Upper lobe of left lung (tissue), 6 donors: ENCODE data around the gene FLNB. TPM values are rescaled to one million over a fixed set of nuclear protein-coding genes. Genes with fewer than 3 reads are reported as not detected.
A peak's percentile ranks its signal among the peaks of the same experiment; 100 is the strongest.

Experiments
- ATAC-seq, 2 donors: fragments of 200-7000 bp; cut with Tn5 transposase; one replicate each; pipeline ENCODE4 v1.9.1; 2022; ENCODE audit warnings: mild to moderate bottlenecking in 2 of 2, moderate library complexity in 2 of 2; ENCODE audit not compliant: low FRiP score in 2 of 2
- DNase-seq, 2 donors: peaks; one replicate each; pipeline ENCODE4 v3.0.0-alpha.2; 2019 to 2020
- H3K27ac ChIP-seq, 4 donors: fragments of 200-600 bp; sonication (generic); one replicate each; pipeline ENCODE4 v1.5.1; 2016 to 2019
- H3K27me3 ChIP-seq, 4 donors: fragments of 200-600 bp; sonication (generic); one replicate each; pipeline ENCODE4 v1.5.1; 2017 to 2019
- H3K36me3 ChIP-seq, 4 donors: fragments of 200-600 bp; sonication (generic); one replicate each; pipeline ENCODE4 v1.5.1; 2016 to 2019
- H3K4me1 ChIP-seq, 4 donors: fragments of 200-600 bp; sonication (generic); one replicate each; pipeline ENCODE4 v1.5.1; 2018 to 2019
- H3K4me3 ChIP-seq, 4 donors: fragments of 200-600 bp; sonication (generic); one replicate each; pipeline ENCODE4 v1.5.1; 2017 to 2019; ENCODE audit warnings: mild to moderate bottlenecking in 2 of 4, moderate library complexity in 1 of 4
- H3K9me3 ChIP-seq, 4 donors: fragments of 200-600 bp; sonication (generic); one replicate each; pipeline ENCODE4 v1.5.1; 2018 to 2019
- EP300 ChIP-seq, 4 donors: sonication (generic); formaldehyde crosslinking; IDR thresholded peaks; one replicate each; pipeline ENCODE4 v1.5.1; 2017; ENCODE audit warnings: antibody characterized with exemption in 4 of 4, control low read depth in 2 of 4
- POLR2A ChIP-seq, 4 donors: fragments of 450-650 bp; IDR thresholded peaks; one replicate each; pipeline ENCODE4 v1.5.1; 2016 to 2017; ENCODE audit warnings: antibody characterized with exemption in 4 of 4, mild to moderate bottlenecking in 2 of 4
- POLR2AphosphoS5 ChIP-seq, 2 donors: sonication (generic); formaldehyde crosslinking; IDR thresholded peaks; one replicate each; pipeline ENCODE4 v1.5.1; 2017; ENCODE audit warnings: antibody characterized with exemption in 2 of 2
- WGBS, 2 donors: methylation state at CpG; one replicate each; pipeline ENCODE4 v1.1.5; 2017 to 2018; 5-methylcytosine and 5-hydroxymethylcytosine counted together
- total RNA-seq, 6 donors: library from RNA; depleted of rRNA in 4 of 6; stranded (reverse); fragments of >200 nt in 4 of 6; gene quantifications; one replicate each; pipeline versions ENCODE4 v1.1.0 to v1.2.1, GENCODE V29; 2016 to 2021
- TF ChIP-seq, protein P1 (sequence below), 6 experiments: fragments of 450-650 bp in 4 of 6; fragments of 200-600 bp in 2 of 6; sonication (generic) in 2 of 6; IDR thresholded peaks; one replicate each; pipeline ENCODE4 v1.5.1; 2016 to 2019; ENCODE audit warnings: antibody characterized with exemption in 6 of 6
- donor health status: DM: no; HTN: no; CAD: no; lungs with moderate emphysema.
- donor health status: DM: no; HTN: yes; CAD: no; lungs with severe emphysema.

Gene FLNB
- total RNA-seq, 6 donors from 2014 or later = 101 to 193 (median 127) TPM

DNA sequence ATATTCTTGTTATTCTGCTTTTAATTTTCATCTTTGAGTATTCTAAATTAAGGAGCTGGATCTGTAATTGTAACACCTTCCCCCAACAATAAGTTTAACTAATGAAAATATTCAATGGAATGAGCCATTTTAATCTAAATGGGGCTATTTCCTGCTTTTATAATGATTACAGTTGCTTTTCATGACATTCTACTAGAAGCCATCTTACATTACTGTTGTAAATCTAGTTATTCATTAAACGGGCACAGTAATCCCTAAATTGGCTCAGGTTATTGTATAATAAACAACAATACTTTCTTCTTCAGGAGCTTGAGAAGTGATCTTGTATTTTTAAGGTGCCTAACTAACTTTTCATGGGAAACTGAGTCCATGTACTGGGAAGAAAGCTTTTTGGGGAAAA is 8.5 kb downstream of the FLNB start:
- peak overlapping the region in 1 of 4 donors; percentile 8 for H3K27ac ChIP-seq
- ATAC-seq = no peak
- WGBS, 2 donors = 63 to 82% methylated on average over 1 of the region's 1 CpG
- no peak for DNase-seq
- TF ChIP-seq POLR2AphosphoS5 (IDR thresholded peaks at IDR 0.05) = no peak
- TF ChIP-seq EP300 (IDR thresholded peaks at IDR 0.05) = no peak
- TF ChIP-seq POLR2A (IDR thresholded peaks at IDR 0.05) = no peak
- TF ChIP-seq, protein P1, sequence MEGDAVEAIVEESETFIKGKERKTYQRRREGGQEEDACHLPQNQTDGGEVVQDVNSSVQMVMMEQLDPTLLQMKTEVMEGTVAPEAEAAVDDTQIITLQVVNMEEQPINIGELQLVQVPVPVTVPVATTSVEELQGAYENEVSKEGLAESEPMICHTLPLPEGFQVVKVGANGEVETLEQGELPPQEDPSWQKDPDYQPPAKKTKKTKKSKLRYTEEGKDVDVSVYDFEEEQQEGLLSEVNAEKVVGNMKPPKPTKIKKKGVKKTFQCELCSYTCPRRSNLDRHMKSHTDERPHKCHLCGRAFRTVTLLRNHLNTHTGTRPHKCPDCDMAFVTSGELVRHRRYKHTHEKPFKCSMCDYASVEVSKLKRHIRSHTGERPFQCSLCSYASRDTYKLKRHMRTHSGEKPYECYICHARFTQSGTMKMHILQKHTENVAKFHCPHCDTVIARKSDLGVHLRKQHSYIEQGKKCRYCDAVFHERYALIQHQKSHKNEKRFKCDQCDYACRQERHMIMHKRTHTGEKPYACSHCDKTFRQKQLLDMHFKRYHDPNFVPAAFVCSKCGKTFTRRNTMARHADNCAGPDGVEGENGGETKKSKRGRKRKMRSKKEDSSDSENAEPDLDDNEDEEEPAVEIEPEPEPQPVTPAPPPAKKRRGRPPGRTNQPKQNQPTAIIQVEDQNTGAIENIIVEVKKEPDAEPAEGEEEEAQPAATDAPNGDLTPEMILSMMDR (IDR thresholded peaks at IDR 0.05) = no peak
- no peaks in the 10 kb centered on the region for H3K27me3 ChIP-seq
- no peaks in the 10 kb centered on the region for H3K36me3 ChIP-seq
- H3K4me3 ChIP-seq = no peak overlapping the region
- peaks cover 26 to 41% (median 31%) of the 10 kb centered on the region in 4 donors for H3K4me1 ChIP-seq
- H3K9me3 ChIP-seq = no peaks in the 10 kb centered on the region

DNA sequence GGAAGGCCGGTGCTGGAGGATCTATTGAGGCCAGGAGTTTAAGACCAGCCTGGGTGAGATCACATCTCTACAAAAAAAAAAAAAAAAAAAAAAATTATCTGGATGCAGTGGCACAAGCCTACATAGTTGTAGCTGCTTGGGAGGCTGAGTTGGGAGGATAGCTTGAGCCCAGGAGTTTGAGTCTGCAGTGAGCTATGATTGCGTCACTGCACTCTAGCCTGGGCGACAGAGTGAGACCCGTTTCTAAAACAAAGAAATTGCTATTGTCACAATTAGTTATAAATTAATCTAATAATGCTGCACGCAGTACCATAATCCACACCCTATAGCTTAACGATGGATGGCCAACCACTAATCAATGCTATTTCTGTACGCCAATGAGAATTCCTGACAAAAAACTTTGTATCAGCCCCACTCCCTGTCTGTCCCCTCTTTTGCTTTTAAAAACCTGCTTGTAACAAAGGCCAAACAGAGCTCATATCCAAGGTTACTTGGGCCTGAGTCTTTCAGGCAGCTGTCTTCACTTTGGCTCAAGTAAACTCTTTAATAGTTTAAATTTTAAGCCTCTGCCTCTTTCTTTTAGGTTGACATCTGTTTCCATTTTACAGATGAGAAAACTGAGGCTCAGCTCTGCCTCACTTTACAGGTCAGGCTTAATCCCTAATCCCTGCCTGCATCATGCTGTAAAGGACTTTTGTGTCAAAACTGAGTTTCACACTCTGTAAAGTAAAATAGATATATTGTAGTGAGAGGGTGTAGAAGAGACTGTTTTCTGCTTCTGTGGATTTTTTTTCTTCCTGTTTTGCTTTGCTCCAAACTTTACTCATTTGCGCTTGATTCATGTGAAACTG is 10.9 kb downstream of the FLNB start:
- Histone ChIP-seq H3K4me3 (no peak overlapping the region), H3K27ac (peak overlapping the region in 2 of 4 donors; percentile 66 to 75), H3K4me1 (peaks cover 14 to 35% (median 21%) of the 10 kb centered on the region in 4 donors), H3K9me3 (no peaks in the 10 kb centered on the region), H3K27me3 (no peaks in the 10 kb centered on the region), H3K36me3 (no peaks in the 10 kb centered on the region)
- 88% methylated on average over 8 of the region's 8 CpGs for WGBS, 2 donors
- ATAC-seq (no peak), DNase-seq (no peak)
- TF ChIP-seq, protein P1 (IDR thresholded peaks at IDR 0.05) = no peak
- no peak for TF ChIP-seq POLR2A (IDR thresholded peaks at IDR 0.05)
- no peak for TF ChIP-seq EP300 (IDR thresholded peaks at IDR 0.05)
- no peak for TF ChIP-seq POLR2AphosphoS5 (IDR thresholded peaks at IDR 0.05)

DNA sequence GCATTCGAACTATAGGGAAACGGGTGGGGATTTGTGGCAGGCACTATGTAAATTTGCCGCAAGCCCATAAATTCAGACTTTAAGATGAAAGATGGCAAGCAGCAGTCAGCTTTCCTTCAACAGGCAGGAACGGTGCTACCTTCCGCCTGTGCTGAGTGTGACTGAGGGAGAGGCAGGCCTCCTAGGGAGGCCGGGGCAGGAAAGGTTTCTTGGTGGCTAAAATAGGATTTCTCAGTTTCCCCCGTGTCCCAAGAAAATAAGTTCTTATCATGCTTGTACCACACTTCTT is 12.5 kb downstream of the FLNB start:
- no peaks in the 10 kb centered on the region for H3K36me3 ChIP-seq
- H3K4me1 ChIP-seq = peaks cover 9 to 30% (median 21%) of the 10 kb centered on the region in 4 donors
- ATAC-seq (no peak), DNase-seq (no peak)
- no peaks in the 10 kb centered on the region for H3K27me3 ChIP-seq
- H3K27ac ChIP-seq = peak overlapping the region; percentile 66 to 75 (median 72)
- TF ChIP-seq POLR2AphosphoS5 (IDR thresholded peaks at IDR 0.05) (no peak), EP300 (IDR thresholded peaks at IDR 0.05) (no peak), POLR2A (IDR thresholded peaks at IDR 0.05) (no peak)
- TF ChIP-seq, protein P1 (IDR thresholded peaks at IDR 0.05) = no peak
- H3K9me3 ChIP-seq = no peaks in the 10 kb centered on the region
- no peak overlapping the region for H3K4me3 ChIP-seq
- WGBS, 2 donors = 58 to 61% methylated on average over 7 of the region's 7 CpGs

DNA sequence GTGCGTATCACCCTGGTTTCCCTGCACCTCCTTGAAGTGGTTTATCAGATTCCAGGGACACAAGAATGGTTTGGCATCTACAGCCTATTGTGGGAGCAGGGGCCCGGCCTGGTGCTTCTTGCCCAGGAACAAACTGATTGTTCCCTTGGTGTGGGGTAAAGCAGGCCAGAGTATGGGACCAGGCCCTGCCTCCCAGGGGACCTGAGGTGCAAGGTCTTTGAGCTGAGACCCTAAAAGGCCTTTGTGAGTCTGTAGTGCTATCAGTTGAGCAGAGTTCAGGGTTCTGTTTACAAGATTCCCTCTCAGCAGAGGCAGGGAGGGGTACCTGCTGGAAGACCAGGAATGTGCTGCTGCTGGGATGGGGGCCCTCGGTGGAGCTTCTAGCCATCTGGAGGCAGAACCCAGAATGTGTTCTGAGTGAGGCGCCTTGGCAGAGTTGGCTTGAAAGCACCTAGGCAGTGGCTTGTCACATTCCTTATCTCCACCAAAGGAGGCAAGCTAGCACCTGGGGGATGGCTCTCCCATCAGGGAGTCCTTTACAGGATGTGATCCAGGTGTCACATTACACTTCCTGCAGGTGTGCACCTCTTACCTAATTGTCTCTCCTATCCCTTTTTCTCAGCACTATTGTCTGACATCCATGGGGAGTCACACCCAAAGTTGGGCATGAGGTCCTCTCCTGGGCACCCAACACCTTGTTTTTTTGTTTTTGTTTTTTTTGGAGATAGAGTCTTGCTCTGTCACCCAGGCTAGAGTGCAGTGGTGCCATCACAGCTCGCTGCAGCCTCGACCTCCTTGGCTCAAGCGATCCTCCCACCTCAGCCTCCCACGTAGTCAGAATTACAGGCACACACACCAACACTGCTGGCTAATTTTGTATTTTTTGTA is 13.1 kb downstream of the FLNB start:
- H3K9me3 ChIP-seq = no peaks in the 10 kb centered on the region
- H3K36me3 ChIP-seq = no peaks in the 10 kb centered on the region
- H3K27ac ChIP-seq = peak overlapping the region; percentile 66 to 75 (median 72)
- DNase-seq = no peak
- 71 to 75% methylated on average over 7 to 8 of the region's 8 CpGs for WGBS, 2 donors
- no peak for TF ChIP-seq EP300 (IDR thresholded peaks at IDR 0.05)
- TF ChIP-seq, protein P1 (IDR thresholded peaks at IDR 0.05) = no peak
- no peaks in the 10 kb centered on the region for H3K27me3 ChIP-seq
- H3K4me3 ChIP-seq = no peak overlapping the region
- ATAC-seq = no peak
- peaks cover 9 to 36% (median 23%) of the 10 kb centered on the region in 4 donors for H3K4me1 ChIP-seq
